SH-SY5Y (cell line): Measurements from ENCODE around the gene CHCHD3.

Experiments
- GATA2 ChIP-seq: IDR thresholded peaks from 2 replicates; pipeline ENCODE4 v1.6.1; 2011; ENCODE audit warnings: mild to moderate bottlenecking, low read depth, low read length
- GATA3 ChIP-seq: IDR thresholded peaks from 2 replicates; pipeline ENCODE4 v1.6.1; 2011; ENCODE audit warnings: low read depth, mild to moderate bottlenecking, low read length, moderate library complexity

The CHCHD3 gene

DNA sequence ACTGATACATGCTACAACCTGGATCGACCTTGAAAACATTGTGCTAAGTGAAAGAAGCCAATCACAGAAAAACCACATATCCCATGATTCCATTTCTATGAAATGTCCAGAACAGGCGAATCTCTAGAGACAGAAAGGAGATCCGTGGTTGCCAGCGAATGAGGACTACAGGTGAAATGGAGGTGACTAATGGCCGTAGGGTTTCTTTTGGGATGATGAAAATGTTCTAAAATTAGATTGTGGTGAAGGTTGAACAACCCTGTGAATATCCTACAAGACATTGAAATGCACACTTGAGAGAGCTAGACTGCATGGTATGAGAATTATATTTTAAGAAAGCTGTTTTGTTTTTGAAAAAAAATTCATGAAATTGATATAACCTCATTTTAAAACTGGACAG is 317.1 kb downstream of the CHCHD3 start:
- TF ChIP-seq GATA3 (no peak), GATA2 (no peak)

DNA sequence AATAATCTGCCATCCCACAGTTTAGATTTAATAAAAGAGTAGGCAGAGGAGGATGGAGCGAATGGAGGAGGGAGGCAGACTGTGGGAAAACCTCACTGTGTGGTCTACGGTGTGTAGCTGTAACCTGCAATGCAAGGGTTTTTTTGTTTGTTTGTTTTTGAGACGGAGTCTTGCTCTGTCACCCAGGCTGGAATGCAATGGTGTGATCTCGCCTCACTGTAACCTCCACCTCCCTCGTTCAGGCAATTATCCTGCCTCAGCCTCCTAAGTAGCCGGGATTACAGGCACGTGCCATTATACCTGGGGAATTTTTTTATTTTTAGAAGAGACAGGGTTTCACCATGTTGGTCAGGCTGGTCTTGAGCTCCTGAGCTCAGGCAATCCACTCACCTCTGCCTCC is 321.0 kb downstream of the CHCHD3 start:
- no peak for TF ChIP-seq GATA3
- TF ChIP-seq GATA2, result no peak

DNA sequence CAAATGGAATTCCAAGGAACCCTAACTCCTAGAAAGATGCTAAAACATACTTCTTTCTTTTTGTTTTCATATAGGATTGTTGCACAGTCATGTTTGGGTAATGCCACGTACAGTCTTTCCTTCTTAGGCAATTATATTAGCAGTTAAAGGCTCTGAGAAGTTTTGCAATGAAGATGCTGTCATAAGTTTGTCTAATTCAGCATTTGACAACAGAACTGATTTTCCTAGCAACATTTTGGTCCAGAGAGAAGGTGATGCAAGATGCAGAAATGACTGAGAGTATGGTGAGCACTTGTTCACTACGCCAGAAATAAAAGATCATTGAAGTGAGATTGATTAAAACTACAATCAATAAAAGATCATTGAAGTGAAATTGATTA is 321.7 kb downstream of the CHCHD3 start:
- TF ChIP-seq GATA2 (no peak), GATA3 (no peak)

DNA sequence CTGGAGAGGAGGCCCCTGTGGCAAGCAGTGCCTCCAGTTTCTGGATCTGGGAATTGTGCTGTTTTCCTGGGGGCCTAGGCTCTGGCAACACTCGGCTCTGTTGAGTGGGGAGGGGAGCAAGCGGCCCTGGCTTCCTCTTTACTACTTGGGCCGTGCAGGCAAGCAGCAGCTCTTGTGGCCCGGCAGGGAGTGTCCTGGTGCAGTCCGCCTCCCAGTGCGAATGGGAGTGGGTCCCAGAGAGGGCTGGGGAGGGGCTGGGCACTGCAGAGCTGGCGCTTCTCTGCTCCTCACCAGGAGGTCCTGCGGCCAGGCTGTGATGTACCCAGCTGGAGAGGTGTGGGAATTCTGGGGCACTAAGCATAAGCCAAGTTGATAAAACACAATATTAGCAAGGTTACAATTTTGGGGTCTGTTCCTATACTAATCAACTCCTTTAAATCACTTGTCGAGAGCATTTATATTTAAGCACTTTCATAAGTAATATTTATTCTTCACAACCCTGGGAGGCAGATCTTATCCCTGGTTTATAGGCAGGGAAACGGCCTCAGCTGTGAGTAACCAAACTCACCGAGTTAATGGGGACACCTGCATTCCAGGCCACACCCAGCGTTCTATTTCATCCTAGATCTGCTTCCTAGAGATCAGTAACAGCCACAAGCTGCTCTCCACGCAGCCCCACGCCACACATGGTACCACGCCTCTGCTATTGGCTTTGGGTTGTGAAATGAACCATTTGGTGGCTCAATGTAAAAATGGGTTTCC is 322.2 kb downstream of the CHCHD3 start:
- no peak for TF ChIP-seq GATA3
- TF ChIP-seq GATA2, result no peak

DNA sequence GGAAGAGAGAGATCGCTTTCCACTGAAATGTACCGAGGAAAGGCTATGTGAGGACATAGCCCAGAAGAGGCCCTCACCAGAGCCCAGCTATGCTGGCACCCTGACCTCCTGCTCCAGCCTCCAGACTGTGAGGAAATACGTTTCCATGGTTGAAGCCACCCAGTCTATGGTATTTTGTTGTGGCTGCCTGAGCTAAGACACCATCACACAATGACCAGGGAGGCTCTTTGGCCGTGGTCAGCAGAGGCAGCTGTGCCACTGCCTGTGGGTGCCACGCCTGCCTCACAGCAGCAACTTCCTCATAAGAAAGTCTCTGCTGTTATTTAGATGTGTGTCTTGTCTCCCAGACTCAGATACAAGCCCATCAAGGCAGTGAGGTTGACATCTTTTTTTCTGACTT is 322.9 kb downstream of the CHCHD3 start:
- TF ChIP-seq GATA3 (no peak), GATA2 (no peak)

DNA sequence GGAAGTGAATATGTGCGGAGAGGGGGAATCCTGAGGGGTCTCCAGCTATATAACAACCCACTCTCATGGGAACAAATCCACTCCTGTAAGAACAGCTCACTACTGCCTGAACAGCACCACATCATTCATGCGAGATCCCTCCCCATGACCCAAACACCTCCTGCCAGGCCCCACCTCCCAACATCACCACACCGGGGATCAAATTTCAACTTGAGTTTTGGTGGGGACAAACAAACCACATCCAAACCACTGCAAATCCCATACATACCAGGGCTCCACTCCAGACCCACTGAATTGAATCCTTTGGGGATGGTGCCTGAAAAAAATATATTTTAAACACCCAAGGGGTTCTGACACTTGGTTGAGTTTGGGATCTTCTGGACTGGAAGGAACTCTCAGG is 324.1 kb downstream of the CHCHD3 start:
- TF ChIP-seq GATA2 (no peak), GATA3 (no peak)

DNA sequence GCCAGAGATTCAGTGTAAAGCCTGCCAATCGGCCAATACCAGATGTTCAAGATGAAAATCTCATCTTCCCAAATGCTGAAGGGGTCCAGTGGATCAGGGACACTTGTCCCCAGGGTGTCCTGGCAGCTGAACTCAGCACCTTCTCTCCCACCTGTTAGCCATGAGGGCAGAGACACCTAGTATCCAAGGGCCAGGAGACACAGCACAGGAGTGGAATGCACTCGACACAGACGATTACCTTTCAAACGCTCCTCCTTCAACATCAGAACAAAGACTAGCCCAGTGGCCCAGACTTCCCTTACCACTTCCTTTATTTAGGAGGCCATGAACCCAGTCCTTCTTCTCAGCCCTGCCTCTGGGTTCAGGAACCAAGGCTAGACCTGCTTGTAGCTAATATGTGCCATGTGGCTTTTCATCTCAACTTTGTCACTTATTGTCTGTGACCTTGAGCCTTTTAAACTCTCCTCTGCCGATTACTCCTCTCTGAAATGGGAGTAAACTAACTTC is 325.4 kb downstream of the CHCHD3 start:
- no peak for TF ChIP-seq GATA3
- no peak for TF ChIP-seq GATA2

DNA sequence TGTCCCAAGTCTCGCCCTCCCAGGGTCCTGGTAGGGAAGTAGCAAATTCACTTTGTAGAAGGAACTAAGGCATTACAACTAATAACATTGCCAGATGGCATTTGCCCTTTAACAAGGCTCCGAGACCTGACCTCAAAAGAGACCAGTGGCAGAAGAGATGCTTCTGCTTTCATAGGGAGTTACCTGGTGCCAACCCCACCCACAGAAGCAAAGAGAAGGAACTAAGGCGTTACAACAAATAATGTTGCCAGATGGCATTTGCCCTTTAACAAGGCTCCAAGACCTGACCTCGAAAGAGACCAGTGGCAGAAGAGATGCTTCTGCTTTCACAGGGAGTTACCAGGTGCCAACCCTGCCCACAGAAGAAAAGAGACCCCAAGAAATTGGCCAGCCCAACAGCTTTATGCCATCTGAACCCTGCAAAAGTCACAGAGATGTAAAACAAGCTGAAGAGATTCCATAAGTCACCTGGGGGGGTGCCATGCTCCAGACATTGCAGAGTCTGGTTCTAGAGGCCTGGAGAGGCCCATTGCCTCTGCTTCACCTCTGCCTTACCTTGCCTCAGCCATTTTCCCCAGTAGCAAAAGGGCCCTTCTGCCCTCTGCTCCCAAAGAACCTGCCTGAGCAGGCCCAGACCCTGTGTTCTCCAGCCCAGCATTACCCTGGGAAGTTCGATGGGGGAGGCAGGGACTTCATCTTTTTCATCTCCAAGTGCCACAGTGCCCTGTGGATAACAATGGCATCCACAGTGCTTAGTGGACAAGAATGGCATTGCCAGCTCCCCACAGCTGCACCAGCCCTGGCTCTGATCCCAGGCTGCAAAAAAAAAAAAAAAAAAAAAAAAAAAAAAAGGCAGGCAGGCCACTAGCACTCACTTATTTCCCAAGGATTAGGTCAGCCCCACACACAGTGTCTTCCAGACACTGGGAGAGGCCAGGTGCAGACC is 326.1 kb downstream of the CHCHD3 start:
- no peak for TF ChIP-seq GATA2
- TF ChIP-seq GATA3, result no peak

DNA sequence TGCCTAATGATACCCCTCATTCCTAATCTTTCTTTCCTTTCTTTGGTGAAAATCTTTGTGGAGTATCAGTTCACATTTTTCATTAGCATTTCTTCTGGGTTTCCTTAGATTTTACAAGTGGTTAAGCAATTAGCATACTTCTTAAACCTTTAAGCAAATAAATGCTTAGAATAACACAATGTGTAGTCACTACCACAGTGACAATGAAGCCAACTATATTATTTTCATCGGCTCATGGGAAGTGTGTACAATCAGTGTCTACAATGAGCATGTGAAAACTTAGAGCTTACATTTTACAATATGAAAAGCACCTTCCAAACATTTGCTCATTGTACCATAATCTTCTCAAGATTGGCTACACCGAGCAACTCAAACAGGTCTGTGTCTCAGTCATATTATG is 329.5 kb downstream of the CHCHD3 start:
- TF ChIP-seq GATA2, result no peak
- no peak for TF ChIP-seq GATA3

DNA sequence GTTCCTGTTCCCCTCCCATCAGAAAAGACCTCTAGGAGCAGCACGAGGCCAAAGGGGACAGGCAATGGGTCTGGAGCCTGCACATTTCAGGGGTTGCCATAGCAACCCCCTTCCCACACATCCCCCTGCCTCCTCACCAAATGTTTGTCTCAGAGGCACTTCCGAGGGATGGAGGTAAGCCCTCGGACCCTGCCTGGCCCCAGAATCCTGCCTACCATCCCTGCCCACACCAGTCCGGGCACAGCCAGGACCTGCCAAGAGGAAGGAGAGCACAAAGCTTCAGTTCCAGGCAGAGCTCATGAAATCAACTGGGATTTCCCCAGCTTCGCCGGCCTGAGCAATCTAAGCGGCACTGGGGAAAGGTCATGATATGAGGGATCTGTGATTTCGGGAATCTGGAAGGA is 330.6 kb downstream of the CHCHD3 start:
- no peak for TF ChIP-seq GATA2
- TF ChIP-seq GATA3, result no peak

DNA sequence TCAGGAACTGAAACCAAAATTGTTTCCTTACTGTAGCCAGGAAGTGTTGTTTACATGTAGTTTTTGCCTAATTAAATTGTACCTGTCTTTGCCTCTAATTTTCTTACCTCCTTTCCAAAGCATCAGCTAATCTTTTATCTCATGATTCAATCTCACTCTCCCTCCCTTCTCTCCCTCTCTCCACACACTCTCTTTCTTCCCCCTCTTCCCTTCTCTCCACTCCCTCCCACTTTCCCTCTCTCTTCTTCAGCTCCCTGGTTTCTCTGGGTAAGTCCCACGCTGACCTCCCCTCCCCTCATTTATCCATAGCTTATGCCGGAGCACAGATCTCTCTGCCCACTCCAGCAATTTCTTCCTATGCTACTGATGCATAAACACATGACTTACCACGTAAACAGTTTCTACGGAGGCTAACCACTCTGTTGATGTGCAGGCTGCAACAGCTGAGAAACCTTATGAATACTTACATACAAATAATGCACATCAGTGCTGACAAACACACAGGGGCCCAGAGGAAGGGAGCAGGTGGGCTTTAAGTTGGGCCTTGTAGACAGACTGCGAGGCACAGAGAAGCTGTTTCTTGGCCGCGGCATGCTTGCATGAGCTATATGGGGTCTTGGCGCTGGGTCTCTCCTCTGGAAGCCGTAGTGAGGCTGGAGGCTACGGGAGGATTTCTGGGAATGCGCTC is 331.2 kb downstream of the CHCHD3 start:
- TF ChIP-seq GATA3 (no peak), GATA2 (0 out of 2 replicates have a peak, but pooled peaks have one; percentile 35)

DNA sequence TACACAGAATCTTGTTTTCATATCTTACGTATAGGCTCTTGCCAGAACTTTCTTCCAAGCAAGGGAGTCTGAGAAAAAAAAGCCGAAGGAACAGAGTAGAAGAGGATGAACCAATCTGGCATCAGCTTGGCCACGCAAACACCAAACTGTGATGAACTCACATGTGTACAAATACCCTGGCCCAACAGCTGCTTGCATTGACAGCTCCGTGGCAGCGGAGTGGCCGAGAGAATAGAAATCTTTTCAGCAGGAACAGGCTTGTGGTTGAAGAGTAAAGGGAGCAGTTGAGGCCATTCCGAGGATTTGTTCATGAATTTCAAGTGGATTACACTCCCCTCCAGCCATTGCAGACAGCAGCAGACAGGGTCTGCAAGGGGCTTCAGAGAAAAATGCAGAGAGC is 331.8 kb downstream of the CHCHD3 start:
- TF ChIP-seq GATA2 (no peak), GATA3 (no peak)

DNA sequence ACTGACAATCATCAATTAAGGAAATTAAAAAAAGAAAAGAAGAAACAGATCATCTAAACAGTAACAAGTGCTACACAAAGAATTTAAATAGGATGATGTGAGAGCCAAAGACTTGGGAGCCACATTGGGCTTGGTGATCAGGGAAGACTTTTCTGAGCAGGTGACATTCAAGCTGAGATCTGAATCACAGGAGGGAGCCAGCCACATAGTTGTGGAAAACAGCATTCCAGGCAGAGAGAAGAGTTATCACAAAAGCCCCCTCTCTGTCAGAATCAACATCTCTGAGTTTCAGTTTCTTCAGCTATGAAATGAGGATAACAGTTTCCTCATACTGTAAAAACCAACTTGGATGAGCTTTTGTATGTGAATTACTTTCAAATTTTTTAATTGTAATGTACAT is 336.4 kb downstream of the CHCHD3 start:
- TF ChIP-seq GATA2 (no peak), GATA3 (no peak)

DNA sequence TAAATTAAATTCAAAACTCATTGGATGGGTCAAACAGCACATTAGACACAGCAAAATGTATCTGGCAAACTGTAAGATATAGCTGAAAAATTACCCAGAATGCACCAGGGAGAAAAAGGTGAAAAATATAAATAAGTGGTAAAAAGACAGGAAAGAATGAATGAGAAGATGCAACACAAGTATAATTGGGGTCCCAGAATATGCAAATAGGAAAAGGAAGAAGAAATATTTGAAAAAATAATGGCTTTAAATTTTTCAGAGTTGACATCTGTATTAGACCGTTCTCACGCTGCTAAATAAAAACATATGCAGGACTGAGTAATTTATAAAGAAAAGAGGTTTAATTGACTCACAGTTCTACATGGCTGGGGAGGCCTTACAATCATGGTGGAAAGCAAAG is 337.9 kb downstream of the CHCHD3 start:
- TF ChIP-seq GATA3 (no peak), GATA2 (no peak)
